ENCODE data around the gene ADAM22.

- TF ChIP-seq EZH2 (IDR thresholded peaks at IDR 0.05; ENCODE audit: insufficient read depth, poor library complexity, severe bottlenecking) (no peak), EZH2phosphoT487 (IDR thresholded peaks at IDR 0.05; ENCODE audit: insufficient read depth, low read depth) (no peak)
These were observed 14.3 kb downstream of the ADAM22 start for GRCh38 chr7:87948371-87948770.

Data from GM23248 (cell line).